Globus pallidus (tissue), 1 donor: ENCODE results near the gene NBEAL1.
"Not testable (repeated sequence)": the region's sequence is repeated elsewhere in the genome, so short reads cannot be mapped to it uniquely, and the experiment has no call there.

ENCODE experiments used
- DNase-seq: peaks from one replicate; pipeline ENCODE4 v3.0.0-alpha.2; 2015; ENCODE audit warnings: low spot score

The NBEAL1 gene

GRCh38 chr2:203039211-203039610 lies 24.5 kb downstream of the NBEAL1 start:
- DNase-seq, result not testable (repeated sequence)

GRCh38 chr2:203040966-203041521 lies 26.4 kb downstream of the NBEAL1 start:
- DNase-seq, result no peak

- DNase-seq, result no peak
Observed at GRCh38 chr2:203042178-203042577, 27.5 kb downstream of the NBEAL1 start.

GRCh38 chr2:203043226-203043625 lies 28.6 kb downstream of the NBEAL1 start:
- DNase-seq, result no peak

GRCh38 chr2:203045867-203046266 lies 31.2 kb downstream of the NBEAL1 start:
- no peak for DNase-seq

- DNase-seq, result no peak
Observed at GRCh38 chr2:203052539-203052938, 37.9 kb downstream of the NBEAL1 start.

GRCh38 chr2:203059567-203060240 lies 45.0 kb downstream of the NBEAL1 start:
- no peak for DNase-seq

- no peak for DNase-seq
Observed at GRCh38 chr2:203061346-203061745, 46.7 kb downstream of the NBEAL1 start.

- DNase-seq, result no peak
Observed at GRCh38 chr2:203062126-203062525, 47.5 kb downstream of the NBEAL1 start.

GRCh38 chr2:203066519-203067091 lies 51.9 kb downstream of the NBEAL1 start:
- not testable (repeated sequence) for DNase-seq

- no peak for DNase-seq
Observed at GRCh38 chr2:203070701-203071100, 56.0 kb downstream of the NBEAL1 start.

GRCh38 chr2:203071148-203071547 lies 56.5 kb downstream of the NBEAL1 start:
- DNase-seq, result no peak

- no peak for DNase-seq
Observed at GRCh38 chr2:203072371-203072770, 57.7 kb downstream of the NBEAL1 start.

- no peak for DNase-seq
Observed at GRCh38 chr2:203077451-203077850, 62.8 kb downstream of the NBEAL1 start.

- no peak for DNase-seq
Observed at GRCh38 chr2:203080447-203081045, 65.9 kb downstream of the NBEAL1 start.

GRCh38 chr2:203083328-203083727 lies 68.7 kb downstream of the NBEAL1 start:
- no peak for DNase-seq

GRCh38 chr2:203086381-203086780 lies 71.7 kb downstream of the NBEAL1 start:
- DNase-seq, result not testable (repeated sequence)

GRCh38 chr2:203090721-203091120 lies 76.0 kb downstream of the NBEAL1 start:
- DNase-seq, result not testable (repeated sequence)

GRCh38 chr2:203097735-203098134 lies 83.1 kb downstream of the NBEAL1 start:
- DNase-seq, result no peak

- DNase-seq, result not testable (repeated sequence)
Observed at GRCh38 chr2:203102357-203102756, 87.7 kb downstream of the NBEAL1 start.

GRCh38 chr2:203104273-203104672 lies 89.6 kb downstream of the NBEAL1 start:
- no peak for DNase-seq

- no peak for DNase-seq
Observed at GRCh38 chr2:203105996-203106395, 91.3 kb downstream of the NBEAL1 start.

GRCh38 chr2:203110496-203110895 lies 95.8 kb downstream of the NBEAL1 start:
- not testable (repeated sequence) for DNase-seq
